T-helper 22 cell (primary cell): ENCODE results near the gene YPEL3.
A peak's percentile ranks its signal among the peaks of the same experiment; 100 is the strongest.

Experiments used
- DNase-seq: peaks from one replicate; pipeline ENCODE4 v3.0.0-alpha.2; 2020; ENCODE audit warnings: low read depth

YPEL3 gene

GRCh38 chr16:30068750-30069610 lies 27.0 kb downstream of the YPEL3 start:
- DNase-seq, result no peak

- no peak for DNase-seq
Measured at GRCh38 chr16:30068333-30068732, 27.7 kb downstream of the YPEL3 start.

- DNase-seq, result no peak
Measured at GRCh38 chr16:30067584-30067916, 28.5 kb downstream of the YPEL3 start.

- no peak for DNase-seq
Measured at GRCh38 chr16:30066761-30067583, 29.0 kb downstream of the YPEL3 start.

GRCh38 chr16:30065943-30066760 lies 29.9 kb downstream of the YPEL3 start:
- DNase-seq, result no peak

GRCh38 chr16:30065102-30065942 lies 30.7 kb downstream of the YPEL3 start, which contains the start of gene ALDOA:
Gene ALDOA (plus strand): TSS chr16:30065760. CDS start chr16:30066898, 1,138 bp downstream.
- DNase-seq, result peak; percentile 91

- DNase-seq, result no peak
Measured at GRCh38 chr16:30064729-30065101, 31.3 kb downstream of the YPEL3 start.

GRCh38 chr16:30063893-30064728 lies 31.9 kb downstream of the YPEL3 start:
- peak; percentile 38 for DNase-seq

GRCh38 chr16:30063278-30063892 lies 32.6 kb downstream of the YPEL3 start:
- no peak for DNase-seq

GRCh38 chr16:30060836-30061554 lies 35.0 kb downstream of the YPEL3 start:
- DNase-seq, result no peak

GRCh38 chr16:30060346-30060745 lies 35.7 kb downstream of the YPEL3 start:
- no peak for DNase-seq

- DNase-seq, result no peak
Measured at GRCh38 chr16:30054959-30055553, 41.0 kb downstream of the YPEL3 start.

- DNase-seq, result no peak
Measured at GRCh38 chr16:30054451-30054850, 41.6 kb downstream of the YPEL3 start.

- DNase-seq, result no peak
Measured at GRCh38 chr16:30053376-30054015, 42.5 kb downstream of the YPEL3 start.

- peak; percentile 71 for DNase-seq
Measured at GRCh38 chr16:30052671-30053372, 43.2 kb downstream of the YPEL3 start.

GRCh38 chr16:30051518-30051917 lies 44.5 kb downstream of the YPEL3 start:
- DNase-seq, result no peak

GRCh38 chr16:30049871-30050270 lies 46.1 kb downstream of the YPEL3 start:
- DNase-seq, result no peak

GRCh38 chr16:30046588-30046987 lies 49.4 kb downstream of the YPEL3 start:
- no peak for DNase-seq
